HEK293 (cell line): ENCODE data around the gene CFAP70.
A peak's percentile ranks its signal among the peaks of the same experiment; 100 is the strongest.

ENCODE experiments used
- GLI4 ChIP-seq: fragments of 450-650 bp; formaldehyde crosslinking; IDR thresholded peaks from 2 replicates; pipeline ENCODE4 v1.5.1; 2016; ENCODE audit warnings: missing biosample characterization, missing genetic modification characterization
- GLIS1 ChIP-seq: fragments of 450-650 bp; formaldehyde crosslinking; IDR thresholded peaks from 2 replicates; pipeline ENCODE4 v1.5.1; 2016; ENCODE audit warnings: missing biosample characterization, missing genetic modification characterization
- KLF8 ChIP-seq: fragments of 450-650 bp; formaldehyde crosslinking; IDR thresholded peaks from 2 replicates; pipeline ENCODE4 v1.5.1; 2016; ENCODE audit warnings: missing biosample characterization, missing genetic modification characterization
- PBX3 ChIP-seq: sonication (generic); formaldehyde crosslinking; IDR thresholded peaks from 2 replicates; pipeline ENCODE4 v1.8.1; 2022; ENCODE audit warnings: mild to moderate bottlenecking, moderate library complexity, missing genetic modification reagents
- REPIN1 ChIP-seq: fragments of 450-650 bp; formaldehyde crosslinking; IDR thresholded peaks from 2 replicates; pipeline ENCODE4 v1.5.1; 2017; ENCODE audit warnings: missing biosample characterization, missing genetic modification characterization, low read depth
- SETDB1 ChIP-seq: IDR thresholded peaks from one replicate; pipeline ENCODE4 v1.6.1; 2017; ENCODE audit warnings: mild to moderate bottlenecking, low read length, moderate library complexity, mixed read lengths; ENCODE audit not compliant: insufficient read length
- SP3 ChIP-seq: fragments of 450-650 bp; formaldehyde crosslinking; IDR thresholded peaks from 2 replicates; pipeline ENCODE4 v1.5.1; 2016; ENCODE audit warnings: missing biosample characterization, missing genetic modification characterization
- TCF7L2 ChIP-seq: IDR thresholded peaks from 2 replicates; pipeline ENCODE4 v1.6.1; 2011; ENCODE audit warnings: low read depth, mild to moderate bottlenecking, inconsistent platforms, low read length, moderate library complexity, borderline replicate concordance
- TSHZ1 ChIP-seq: fragments of 450-650 bp; formaldehyde crosslinking; IDR thresholded peaks from 2 replicates; pipeline ENCODE4 v1.5.1; 2016; ENCODE audit warnings: missing biosample characterization, missing genetic modification characterization, borderline replicate concordance
- YY1 ChIP-seq: fragments of 450-650 bp; formaldehyde crosslinking; IDR thresholded peaks from 2 replicates; pipeline ENCODE4 v1.5.1; 2018; ENCODE audit warnings: missing biosample characterization, missing genetic modification characterization
- ZNF18 ChIP-seq: fragments of 450-650 bp; formaldehyde crosslinking; IDR thresholded peaks from 2 replicates; pipeline ENCODE4 v1.5.1; 2016; ENCODE audit warnings: missing biosample characterization, missing genetic modification characterization
- ZNF19 ChIP-seq: fragments of 450-650 bp; formaldehyde crosslinking; IDR thresholded peaks from 2 replicates; pipeline ENCODE4; 2016; ENCODE audit warnings: missing biosample characterization, missing genetic modification characterization, low read depth
- ZNF2 ChIP-seq: fragments of 450-650 bp; formaldehyde crosslinking; IDR thresholded peaks from 2 replicates; pipeline ENCODE4 v1.5.1; 2016; ENCODE audit warnings: missing biosample characterization, missing genetic modification characterization
- ZNF362 ChIP-seq: fragments of 450-650 bp; formaldehyde crosslinking; IDR thresholded peaks from 2 replicates; pipeline ENCODE4 v1.5.1; 2016; ENCODE audit warnings: missing biosample characterization, missing genetic modification characterization
- ZNF416 ChIP-seq: fragments of 450-650 bp; formaldehyde crosslinking; IDR thresholded peaks from 2 replicates; pipeline ENCODE4 v1.5.1; 2016; ENCODE audit warnings: missing biosample characterization, missing genetic modification characterization
- ZNF423 ChIP-seq: fragments of 450-650 bp; formaldehyde crosslinking; IDR thresholded peaks from 2 replicates; pipeline ENCODE4 v1.5.1; 2016; ENCODE audit warnings: missing biosample characterization, missing genetic modification characterization
- ZNF449 ChIP-seq: fragments of 450-650 bp; formaldehyde crosslinking; IDR thresholded peaks from 2 replicates; pipeline ENCODE4 v1.5.1; 2017; ENCODE audit warnings: missing biosample characterization, mild to moderate bottlenecking, missing genetic modification characterization, moderate library complexity
- ZNF548 ChIP-seq: fragments of 450-650 bp; formaldehyde crosslinking; IDR thresholded peaks from 2 replicates; pipeline ENCODE4 v1.5.1; 2016; ENCODE audit warnings: missing biosample characterization, missing genetic modification characterization
- ZNF580 ChIP-seq: fragments of 450-650 bp; formaldehyde crosslinking; IDR thresholded peaks from 2 replicates; pipeline ENCODE4 v1.5.1; 2016; ENCODE audit warnings: missing biosample characterization, missing genetic modification characterization
- ZNF645 ChIP-seq: fragments of 450-650 bp; formaldehyde crosslinking; IDR thresholded peaks from 2 replicates; pipeline ENCODE4; 2016; ENCODE audit warnings: missing biosample characterization, missing genetic modification characterization
- ZNF664 ChIP-seq: fragments of 450-650 bp; formaldehyde crosslinking; IDR thresholded peaks from 2 replicates; pipeline ENCODE4 v1.5.1; 2016; ENCODE audit warnings: missing biosample characterization, missing genetic modification characterization
- ZNF701 ChIP-seq: fragments of 450-650 bp; formaldehyde crosslinking; IDR thresholded peaks from 2 replicates; pipeline ENCODE4 v1.5.1; 2016; ENCODE audit warnings: missing biosample characterization, missing genetic modification characterization
- ZNF785 ChIP-seq: fragments of 450-650 bp; formaldehyde crosslinking; IDR thresholded peaks from 2 replicates; pipeline ENCODE4 v1.5.1; 2016; ENCODE audit warnings: missing biosample characterization, missing genetic modification characterization
- ZNF791 ChIP-seq: fragments of 450-650 bp; formaldehyde crosslinking; IDR thresholded peaks from 2 replicates; pipeline ENCODE4 v1.5.1; 2016; ENCODE audit warnings: missing biosample characterization, missing genetic modification characterization
- ZSCAN30 ChIP-seq: fragments of 450-650 bp; IDR thresholded peaks from 2 replicates; pipeline ENCODE4 v1.5.1; 2018; ENCODE audit warnings: missing biosample characterization, mild to moderate bottlenecking, missing genetic modification characterization, moderate library complexity
- ZSCAN4 ChIP-seq: fragments of 450-650 bp; formaldehyde crosslinking; IDR thresholded peaks from 2 replicates; pipeline ENCODE4 v1.5.1; 2017; ENCODE audit warnings: missing biosample characterization, missing genetic modification characterization

The CFAP70 gene

GRCh38 chr10:73252445-73253224, 106.0 kb downstream of the CFAP70 start, which contains the start of gene MRPS16 (continued):
- no peak for TF ChIP-seq ZSCAN30 (tag by site-specific recombination)
- no peak for TF ChIP-seq ZNF423 (tag by site-specific recombination)
- TF ChIP-seq ZNF701 (tag by site-specific recombination) = no peak
- peak; percentile 73; the same call in 1 of the 2 replicates for TF ChIP-seq PBX3 (CRISPR knock-in tag)
- TF ChIP-seq GLIS1 = peak; percentile 44
- TF ChIP-seq ZNF416 (tag by site-specific recombination) = no peak
- TF ChIP-seq YY1 (tag by site-specific recombination) = peak; percentile 11; the same call in 1 of the 2 replicates
- TF ChIP-seq GLI4 (tag by site-specific recombination) = no peak
- TF ChIP-seq ZNF548 = no peak
- TF ChIP-seq ZNF791 (tag by site-specific recombination) = no peak
- no peak for TF ChIP-seq SETDB1
- no peak for TF ChIP-seq REPIN1 (tag by site-specific recombination)
- TF ChIP-seq ZNF18 (tag by site-specific recombination) = no peak
- TF ChIP-seq ZNF645 (tag by site-specific recombination) = no peak
- TF ChIP-seq ZNF580 (tag by site-specific recombination) = peak; percentile 84; the same call in 1 of the 2 replicates
- TF ChIP-seq ZNF19 (tag by site-specific recombination) = no peak
- no peak for TF ChIP-seq ZSCAN4 (tag by site-specific recombination)
- TF ChIP-seq ZNF362 = no peak
- TF ChIP-seq SP3 (tag by site-specific recombination) = peak; percentile 99
- TF ChIP-seq TSHZ1 = no peak
- no peak for TF ChIP-seq TCF7L2
- no peak for TF ChIP-seq ZNF449 (tag by site-specific recombination)
- TF ChIP-seq KLF8 (tag by site-specific recombination) = peak; percentile 97
- TF ChIP-seq ZNF2 (tag by site-specific recombination) = peak; percentile 89; the same call in 1 of the 2 replicates
- no peak for TF ChIP-seq ZNF785
- no peak for TF ChIP-seq ZNF664
